NCI-H2107 (cell line): ENCODE measurements around the gene GINS2.

ENCODE experiments used
- DNase-seq: peaks from one replicate; lab custom pipeline; 2025; lab: John Stamatoyannopoulos, UW

GINS2 gene

DNA sequence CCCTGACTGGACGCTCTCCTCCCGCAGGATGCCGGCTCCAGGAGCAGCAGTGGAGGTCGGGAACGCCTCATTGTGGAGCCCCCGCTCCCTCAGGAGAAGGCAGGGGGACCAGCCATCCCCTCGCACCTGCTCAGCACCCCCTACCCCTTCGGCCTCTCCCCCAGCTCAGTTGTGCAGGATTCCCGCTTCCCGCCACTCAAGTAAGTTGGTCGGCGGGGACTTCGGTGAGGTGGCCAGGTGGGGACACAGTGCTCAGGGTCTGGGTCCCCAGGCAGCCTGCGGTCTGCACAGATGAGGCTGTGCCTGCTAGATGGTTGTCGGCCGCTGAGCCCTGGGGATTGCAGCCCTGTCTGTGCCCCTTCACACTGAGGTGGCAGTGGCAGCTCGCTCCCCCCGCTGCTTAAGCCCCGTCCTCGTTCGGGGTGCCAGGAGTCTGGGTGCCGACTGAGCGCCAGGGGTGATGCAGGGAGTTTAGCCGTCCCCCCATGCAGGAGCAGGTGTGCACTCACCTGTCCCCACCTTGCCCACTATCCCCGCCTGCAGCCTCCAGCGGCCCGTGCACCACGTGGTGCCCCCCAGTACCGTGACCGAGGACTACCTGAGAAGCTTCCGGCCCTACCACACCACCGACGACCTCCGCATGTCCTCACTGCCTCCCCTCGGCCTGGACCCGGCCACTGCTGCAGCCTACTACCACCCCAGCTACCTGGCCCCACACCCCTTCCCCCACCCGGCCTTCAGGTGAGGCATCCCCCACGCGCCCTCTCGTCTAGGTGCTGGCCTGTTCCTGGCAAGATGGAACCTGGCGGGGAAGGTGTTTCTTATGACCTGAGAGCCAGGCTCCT lies 34.3 kb downstream of the GINS2 start:
- DNase-seq = no peak

DNA sequence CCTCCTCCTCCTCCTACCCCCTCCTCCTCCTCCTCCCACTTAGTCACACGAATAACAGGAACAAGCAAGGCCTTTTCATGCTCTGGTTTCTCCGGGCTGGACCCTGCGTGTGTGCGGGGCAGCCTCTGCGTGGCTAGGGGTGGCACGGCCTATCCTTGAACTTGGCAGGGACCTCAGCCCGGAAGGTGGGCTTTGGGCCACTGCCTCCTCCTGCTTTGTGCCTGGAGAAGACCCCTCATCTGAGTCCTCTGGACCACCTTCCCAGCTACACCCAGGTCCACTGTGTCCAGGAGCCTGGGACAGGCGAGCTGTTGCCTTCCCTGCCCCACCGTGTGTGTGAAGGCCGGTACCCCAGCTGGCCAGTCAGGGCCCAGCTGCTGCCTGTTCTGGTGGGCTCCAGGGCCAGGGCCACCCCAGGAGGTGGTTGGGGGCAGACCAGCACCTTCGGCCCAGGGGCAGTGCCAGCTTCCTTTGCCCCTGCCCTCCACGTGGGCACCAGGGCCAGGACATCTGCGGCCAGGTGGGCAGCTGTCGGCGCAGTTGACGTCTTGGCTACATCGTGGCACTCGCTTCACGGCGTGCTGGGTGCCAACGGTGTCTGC lies 35.4 kb downstream of the GINS2 start:
- no peak for DNase-seq

DNA sequence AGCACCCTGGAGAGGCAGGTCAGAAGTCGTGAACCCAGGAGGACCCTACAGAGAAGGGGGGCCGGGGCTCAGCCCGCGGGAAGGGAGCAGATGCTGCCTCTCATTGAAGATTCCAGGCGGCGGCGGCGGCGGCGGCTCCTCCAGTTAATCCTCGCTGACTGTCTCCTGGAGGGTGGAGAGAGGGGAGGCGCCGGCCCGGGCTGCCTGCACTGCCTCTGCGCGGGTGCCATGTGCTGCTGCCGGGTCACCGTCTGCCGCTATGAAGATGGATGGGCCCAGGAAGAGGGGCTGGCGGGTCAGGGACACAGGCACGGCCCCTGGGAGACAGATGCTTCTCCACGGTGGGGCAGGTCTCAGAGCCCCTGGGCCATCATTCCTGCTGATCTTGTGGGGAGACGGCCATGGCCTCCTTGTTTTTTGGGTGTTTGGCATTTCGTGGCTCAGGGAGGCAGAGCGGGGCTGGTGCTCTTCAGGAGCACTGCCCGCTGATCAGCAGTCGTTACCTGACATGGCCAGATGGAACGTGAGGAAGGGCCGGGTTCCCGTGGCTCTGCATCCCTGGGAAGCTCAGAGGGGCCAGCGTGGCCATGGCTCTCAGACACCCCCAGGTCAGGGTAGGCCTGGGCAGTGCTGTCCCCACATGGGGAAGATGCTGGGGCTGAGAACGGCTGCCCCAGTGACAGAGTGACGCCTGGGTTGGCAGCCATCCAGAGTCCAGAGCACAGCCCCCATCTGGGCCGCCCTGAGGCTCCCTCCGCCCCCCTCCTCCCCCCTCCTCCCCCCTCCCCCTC lies 36.1 kb downstream of the GINS2 start:
- DNase-seq = no peak

DNA sequence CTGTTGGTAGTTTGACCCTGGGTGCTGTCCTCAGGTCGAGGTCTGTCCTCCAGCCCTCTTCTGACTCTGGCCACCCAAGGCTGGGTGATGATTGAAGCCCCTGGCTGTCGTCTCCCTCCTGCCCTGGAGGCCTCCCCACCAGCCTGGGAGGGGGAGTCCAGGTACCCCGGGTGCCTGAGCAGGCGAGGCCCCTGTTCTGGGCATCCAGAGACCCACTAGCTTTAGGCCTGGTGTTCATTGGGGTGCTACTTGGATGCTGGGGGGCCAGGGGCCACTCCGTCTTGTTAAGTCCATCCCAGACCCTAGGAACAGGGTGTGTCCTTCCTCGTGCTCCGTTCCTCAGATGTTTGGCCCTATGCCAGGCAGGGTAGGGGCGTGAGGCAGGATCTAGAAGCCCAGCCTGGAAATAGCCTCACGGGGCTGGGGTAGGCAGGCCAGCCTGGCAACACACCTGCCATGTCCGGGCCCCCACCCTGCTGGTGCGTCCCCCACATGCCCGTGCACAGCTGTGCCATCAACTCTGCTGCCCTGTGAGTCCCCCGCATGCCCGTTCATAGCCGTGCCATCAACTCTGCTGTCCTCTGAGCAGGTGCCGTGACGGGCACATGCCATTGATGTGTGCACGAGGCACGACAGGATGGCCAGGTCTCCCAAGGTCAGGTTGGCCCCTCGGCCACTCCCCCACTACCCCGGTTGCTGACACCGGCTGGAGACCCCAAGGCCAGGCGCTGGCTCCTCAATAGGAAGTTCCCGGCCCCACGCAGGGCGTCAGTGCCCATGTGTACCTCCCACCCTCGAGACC lies 36.9 kb downstream of the GINS2 start:
- no peak for DNase-seq

DNA sequence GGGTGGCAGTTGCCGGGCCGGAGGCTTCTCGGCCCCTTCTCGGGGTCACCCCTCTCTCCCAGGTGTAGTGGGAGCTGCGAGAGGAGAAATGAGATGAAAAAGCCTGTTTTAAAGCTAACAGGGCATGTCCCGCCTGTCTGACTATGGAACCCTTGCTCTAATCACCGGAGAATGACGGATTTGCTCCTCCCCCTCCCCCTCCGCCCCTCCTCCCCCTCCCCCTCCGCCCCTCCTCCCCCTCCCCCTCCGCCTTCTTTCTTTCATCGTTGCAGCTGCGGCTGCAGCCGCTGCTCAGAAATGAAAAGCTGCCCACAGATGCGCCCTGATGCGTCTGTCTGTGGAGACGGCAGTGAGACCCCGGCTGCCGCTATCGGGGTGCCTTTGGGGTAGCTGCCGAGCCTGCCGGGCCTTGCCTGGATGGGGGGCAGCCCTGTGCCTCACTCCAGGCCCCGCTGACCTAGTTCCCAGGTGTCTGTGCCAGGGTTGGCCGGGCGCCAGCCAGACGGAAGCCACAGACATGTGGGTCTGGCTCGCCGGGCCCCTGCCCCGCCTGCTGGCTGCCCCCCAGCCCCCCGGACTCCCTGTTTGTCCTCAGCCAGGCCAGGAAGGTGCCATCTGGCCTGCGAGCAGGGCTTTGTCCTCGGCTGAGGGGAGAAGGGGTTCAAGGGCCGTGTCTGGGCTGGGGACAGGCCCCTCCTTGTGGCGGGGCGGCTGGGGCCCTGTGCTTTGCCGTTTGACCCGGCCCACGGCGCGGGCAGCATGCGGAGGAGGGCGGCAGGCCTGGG lies 37.7 kb downstream of the GINS2 start:
- no peak for DNase-seq

DNA sequence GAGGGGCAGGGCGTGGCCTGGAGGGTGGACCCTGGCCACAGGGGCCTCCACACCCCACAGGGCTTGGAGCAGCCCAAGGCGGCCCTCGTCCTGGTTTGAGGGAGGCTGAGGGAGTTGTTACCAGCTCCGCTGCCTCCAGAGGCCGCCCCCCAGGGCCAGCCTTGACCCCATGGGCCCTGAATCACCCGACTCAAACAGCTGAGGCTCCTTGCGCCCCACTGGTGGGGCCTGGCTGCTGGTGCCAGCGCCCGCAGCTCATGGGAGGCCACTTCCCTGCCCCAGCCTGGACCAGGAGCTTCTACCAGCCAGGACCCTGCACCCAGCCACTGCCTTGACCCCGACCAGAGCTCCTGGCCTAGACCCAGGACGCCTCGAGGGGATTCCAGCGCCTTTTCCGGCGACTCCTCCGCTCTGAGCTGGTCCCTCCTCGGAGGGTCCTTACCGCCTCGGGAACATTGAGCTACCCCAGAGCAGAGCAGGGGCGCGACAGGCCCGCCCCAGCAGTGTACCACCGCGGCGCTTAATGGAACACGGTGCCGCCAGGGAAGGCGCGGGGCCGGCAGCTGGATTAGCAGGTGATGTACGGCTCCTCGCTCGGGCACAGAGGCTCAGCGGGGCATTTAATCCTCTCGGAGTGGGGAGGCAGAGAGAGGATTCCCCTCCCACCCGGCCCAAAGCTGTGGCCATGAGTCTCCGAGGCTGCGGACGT lies 38.5 kb downstream of the GINS2 start:
- DNase-seq = peak; percentile 77

DNA sequence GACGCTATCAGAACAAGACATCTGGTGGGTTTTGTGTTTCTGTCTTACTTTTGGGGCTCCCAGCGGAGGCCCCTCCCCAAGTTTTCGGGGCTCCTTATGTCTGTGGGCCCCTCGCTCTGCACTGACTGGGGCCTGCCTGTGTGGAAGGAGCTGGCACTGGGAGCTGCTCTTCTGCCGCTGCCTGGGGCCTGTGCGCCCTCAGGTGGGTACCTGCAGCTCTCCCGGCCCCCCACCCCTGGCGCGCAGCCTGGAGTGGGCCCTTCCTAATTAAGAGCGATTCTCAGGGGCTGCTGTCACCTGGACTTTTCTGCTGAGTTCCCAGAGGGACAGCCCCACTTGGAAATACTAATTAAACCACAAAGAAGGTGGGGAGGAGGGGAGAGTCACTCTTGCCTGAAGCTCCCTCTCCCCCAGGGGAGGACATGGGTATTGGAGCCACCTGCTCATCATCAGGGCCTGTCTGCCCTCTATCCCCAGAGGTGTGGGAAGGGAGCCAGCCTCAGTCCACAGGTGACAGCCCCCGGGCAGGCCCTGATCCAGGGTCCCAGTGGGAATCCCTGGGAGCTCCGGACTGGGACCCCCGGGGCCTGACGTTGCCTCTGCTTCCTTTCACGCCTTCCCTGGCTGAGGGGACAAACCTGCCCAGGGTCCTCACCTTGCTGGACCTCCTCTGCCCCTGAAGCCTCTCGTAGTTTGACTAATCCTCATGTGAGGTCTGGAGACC lies 39.2 kb downstream of the GINS2 start:
- peak; percentile 72 for DNase-seq

DNA sequence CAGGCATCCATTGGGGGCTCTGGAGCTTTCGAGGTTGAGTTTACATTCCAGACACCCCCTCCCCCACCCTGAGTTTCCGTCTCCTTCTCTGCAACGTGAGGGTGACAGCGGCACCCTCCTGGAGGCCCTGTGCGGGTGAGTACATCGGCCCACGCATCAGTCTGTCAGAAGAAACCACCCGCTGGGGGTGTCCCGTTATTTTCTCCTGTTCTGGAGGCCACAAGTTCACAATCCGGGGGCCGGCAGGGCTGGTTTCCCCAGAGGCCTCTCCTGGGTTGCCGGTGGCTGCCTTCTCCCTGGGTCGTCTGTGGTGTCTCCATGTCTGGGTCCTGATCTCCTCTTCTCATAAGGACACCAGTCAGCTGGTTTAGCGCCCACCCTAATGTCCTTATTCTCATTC lies 39.9 kb downstream of the GINS2 start:
- DNase-seq = no peak

DNA sequence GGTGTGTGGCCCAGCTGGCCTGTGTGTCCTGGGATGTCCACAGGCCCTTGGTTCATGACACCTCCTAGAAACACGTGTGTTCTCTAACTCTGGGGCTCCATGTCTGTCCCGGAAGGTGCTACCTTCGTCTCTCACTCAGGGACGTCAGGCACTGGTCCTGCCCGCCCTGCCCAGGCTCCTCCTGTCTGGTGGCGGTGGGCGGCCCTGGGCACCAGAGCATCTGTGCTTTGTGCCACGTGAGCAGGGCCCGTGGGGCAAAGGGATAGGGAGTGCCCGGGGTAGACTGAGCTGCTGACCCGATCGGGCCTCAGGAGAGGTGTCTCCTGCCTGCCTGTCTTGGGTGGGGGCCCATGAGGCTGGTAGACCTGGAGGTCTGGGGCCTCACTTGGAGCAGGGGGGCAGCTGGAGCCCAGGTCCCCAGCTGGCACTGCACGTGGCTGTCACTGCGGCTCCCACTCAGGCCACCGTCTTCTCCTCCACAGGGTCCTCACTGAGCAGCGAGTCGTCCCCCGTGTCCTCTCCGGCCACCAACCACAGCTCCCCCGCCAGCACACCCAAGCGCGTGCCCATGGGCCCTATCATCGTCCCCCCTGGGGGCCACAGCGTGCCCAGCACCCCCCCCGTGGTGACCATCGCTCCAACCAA lies 40.6 kb downstream of the GINS2 start:
- no peak for DNase-seq

DNA sequence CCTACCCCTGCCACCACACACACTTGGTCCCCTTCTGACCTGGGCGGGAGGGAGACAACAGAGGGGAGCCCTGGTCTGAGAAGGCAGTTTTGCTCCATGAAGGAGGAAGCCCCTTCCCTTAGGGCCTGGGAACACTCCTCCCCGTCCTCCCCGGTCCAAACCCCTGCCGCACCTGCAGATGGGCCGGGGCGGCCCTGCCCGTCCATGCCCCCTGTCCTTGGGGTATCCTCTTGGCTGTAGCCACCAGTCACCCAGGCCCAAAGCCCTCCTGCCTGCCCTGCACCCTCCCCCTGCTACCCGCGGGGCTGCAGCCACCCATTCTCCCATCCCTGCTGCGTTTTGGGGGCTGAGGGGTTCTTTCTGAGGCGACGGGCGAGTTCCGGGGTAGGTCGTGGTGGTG lies 41.8 kb downstream of the GINS2 start:
- DNase-seq = no peak

DNA sequence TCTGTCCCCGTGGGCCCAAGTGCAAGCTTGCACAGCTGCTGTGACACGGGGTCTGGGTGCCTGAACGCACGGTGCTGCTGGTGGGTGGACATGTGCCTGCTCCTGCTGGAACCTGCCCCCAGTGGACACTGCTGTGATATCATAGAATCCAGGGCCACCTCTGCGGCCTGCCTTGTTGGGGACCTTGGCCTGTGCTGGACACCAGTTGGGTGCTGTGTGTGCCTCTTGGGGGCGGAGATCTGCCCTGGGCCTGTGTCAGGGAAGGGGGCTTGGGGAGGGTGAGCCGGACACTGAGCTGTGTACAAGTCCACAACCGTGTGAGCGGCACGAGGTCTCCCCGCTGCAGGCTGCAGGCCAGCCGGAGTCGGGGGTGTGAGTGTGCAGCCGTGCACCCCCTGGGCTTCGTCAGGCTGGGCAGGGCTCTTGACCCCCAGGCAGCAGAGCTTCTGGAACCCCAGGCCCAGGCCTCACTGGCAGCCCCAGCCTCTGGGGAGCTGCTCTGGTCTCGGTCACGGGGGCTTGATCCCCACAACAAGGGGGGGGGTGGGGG lies 42.3 kb downstream of the GINS2 start:
- no peak for DNase-seq

DNA sequence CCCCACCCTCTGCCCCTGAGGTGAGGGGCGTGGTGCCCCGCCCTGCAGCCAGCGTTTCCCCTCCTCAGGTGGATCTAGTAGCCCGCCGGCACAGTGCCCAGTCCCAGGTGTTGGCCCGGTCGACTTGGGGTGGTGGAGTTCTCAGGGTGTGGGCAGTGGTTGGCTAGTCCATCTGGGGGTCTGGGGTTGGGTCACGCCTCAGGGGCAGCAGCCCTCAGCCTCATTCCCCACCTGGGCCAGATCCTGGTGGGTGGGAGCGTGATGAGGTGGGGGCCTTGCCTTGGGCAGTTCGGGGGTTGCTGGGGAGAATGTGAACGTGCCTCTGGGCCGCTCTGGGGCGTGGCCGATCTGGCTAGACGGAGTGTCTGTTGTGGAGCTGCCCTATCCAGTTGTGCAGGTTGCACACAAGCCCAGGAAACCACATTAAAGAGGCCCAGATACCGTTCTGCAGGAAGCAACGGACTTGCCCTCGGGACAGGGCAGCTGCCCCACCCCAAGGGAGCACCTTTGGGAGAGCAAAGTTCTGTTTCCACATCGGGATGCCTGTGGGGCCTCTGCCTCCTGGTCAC lies 43.6 kb downstream of the GINS2 start:
- DNase-seq = no peak

DNA sequence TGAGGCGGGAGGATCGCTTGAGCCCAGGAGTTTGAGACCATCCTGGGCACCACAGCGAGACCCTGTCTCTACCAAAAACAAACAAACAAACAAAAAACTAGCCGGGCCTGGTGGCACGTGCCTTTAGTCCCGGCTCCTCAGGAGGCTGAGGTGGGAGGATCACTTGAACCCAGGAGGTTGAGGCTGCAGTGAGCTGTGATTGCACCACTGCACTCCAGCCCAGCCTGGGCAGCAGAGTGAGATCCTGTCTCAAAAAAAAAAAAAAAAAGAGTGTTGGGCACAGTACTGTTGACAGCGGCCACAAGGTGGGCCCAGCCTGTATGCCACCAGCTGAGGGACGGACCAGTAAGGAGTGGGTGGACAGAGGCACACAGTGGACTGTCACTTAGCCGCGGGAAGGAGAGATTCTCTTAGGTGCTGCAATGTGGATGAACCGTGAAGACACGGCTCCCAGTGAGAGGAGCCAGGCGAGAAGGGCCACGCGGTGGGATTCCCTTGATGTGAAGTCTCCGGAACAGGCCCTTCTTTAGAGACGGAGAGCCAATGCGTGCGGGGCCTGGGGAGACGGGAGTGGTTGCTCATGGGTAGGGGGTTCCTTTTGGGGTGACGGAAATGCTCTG lies 44.6 kb downstream of the GINS2 start:
- DNase-seq = no peak

DNA sequence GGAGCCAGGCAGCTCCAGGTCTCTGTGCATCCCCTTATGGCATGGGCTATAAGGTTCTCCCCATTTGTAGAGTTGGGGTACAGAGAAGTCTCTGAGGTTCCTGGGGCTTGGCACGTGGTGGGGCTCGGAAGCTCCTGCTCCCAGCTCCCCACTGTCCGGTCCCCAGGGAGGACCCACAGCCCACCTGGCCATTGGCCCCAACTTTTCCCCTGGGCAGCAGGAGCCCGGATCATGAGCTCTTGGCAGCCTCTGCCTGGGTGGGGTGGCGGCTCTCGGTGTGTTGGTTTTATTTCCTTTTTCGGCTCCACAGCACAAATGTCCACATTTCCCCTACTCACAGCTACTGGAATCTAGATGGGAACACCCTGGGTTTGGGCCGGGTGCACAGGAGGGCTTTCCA lies 45.1 kb downstream of the GINS2 start:
- DNase-seq = no peak

DNA sequence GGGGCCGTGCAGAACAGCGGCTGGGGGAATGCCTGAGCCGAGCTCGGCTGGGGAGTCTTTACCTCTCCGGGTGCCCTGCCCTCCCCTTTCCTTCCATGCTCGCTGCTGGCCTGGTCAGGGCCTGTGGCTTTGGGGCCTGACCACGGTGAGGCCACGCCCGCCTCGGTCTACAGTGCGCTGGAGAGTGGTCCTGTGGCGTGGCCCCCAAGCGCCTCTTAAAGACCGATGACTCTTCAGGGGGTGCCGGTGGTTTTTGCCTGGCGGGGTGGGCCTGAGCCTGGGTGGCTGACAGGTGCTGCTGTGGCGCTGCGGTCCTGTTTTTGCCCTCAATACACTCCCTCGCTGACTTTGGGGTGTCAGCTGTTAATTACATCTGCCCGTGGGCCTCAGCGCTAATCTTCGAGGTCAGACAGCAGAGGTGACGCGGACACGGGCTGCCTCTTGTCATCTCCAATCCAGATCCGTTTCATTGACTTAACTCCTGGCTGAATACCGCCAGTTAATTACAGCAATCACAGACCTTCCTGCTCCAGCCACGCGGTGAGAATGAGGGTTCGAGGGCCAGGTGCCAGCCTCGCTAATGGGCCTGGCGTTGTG lies 45.9 kb downstream of the GINS2 start:
- peak; percentile 68 for DNase-seq

DNA sequence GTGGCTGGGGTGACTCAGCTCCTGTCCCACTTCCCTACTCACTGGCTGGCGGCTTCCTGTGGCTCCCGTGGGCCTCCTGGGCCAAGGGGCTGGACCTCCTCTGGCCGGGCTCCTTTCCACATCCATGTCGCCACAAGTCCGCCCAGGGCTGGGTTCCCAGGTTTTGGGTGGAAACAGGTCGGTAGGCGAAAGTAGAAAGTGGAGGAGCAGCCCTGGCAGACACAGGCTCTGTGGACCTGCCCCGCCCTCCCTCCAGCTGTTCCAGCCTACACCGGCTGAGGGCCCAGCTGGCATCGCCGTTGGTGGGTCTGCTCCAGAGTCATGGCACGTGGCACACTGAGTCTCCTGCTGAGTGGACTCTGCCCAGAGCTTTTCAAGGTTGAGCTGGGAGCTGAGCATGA lies 47.0 kb downstream of the GINS2 start:
- peak; percentile 53 for DNase-seq

DNA sequence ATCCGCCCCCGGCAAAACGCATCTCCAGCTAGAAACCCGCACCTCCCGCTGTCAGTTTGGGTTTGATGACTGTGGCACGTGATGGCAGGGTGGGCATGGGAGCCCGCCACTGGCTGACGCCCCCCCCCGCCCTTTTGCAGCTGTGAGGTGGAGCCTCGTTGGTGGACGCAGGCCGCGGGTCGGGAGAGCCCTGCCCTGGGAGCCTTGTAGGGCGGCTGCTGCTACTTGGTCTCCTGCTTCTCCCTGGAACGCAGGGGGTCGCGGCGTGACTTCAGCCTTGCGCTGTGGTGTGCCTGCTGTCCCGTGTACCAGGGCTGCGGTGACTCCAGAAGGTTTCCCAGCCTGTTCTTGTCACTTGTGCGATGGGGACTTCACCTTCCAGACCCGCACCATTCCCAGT lies 47.4 kb downstream of the GINS2 start:
- DNase-seq = no peak

DNA sequence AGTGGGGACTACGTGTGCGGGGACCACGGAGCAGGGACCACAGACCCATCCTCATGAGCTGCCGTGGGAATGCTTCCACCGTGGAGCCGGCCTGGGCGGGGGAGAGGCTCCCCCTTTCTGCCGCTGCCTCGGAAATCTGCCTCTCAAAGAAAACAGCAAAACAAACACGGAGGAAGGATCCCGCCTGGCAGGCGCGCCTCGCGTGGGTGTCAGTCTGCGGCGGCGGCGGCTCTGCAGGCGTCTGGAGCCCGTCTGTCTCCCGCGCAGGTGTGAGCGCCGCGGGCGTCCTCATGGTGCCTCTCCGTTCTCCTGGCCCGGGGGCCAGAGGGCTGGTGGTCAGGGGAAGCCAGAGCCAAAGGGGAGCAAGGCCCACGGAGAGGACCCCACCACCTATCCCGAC lies 48.2 kb downstream of the GINS2 start:
- no peak for DNase-seq
